Non-pigmented ciliary epithelial cell (primary cell): Measurements from ENCODE around the gene ZFP91.
A peak's percentile ranks its signal among the peaks of the same experiment; 100 is the strongest.
"Not testable (repeated sequence)": the region's sequence is repeated elsewhere in the genome, so short reads cannot be mapped to it uniquely, and the experiment has no call there.

Experiments
- DNase-seq: peaks from one replicate; pipeline ENCODE4 v3.0.0-alpha.2; 2010; ENCODE audit warnings: low read depth

ZFP91 gene

GRCh38 chr11:58578635-58579191, at the start of gene ZFP91:
TSS of gene ZFP91 (plus strand) at chr11:58579063. CDS start at chr11:58579282, 219 bp downstream.
- peak; percentile 91 for DNase-seq

GRCh38 chr11:58530236-58530635, 48.6 kb upstream of the ZFP91 start:
- DNase-seq = no peak

- DNase-seq = no peak
These were observed 47.0 kb upstream of the ZFP91 start for GRCh38 chr11:58531865-58532341.

DNA sequence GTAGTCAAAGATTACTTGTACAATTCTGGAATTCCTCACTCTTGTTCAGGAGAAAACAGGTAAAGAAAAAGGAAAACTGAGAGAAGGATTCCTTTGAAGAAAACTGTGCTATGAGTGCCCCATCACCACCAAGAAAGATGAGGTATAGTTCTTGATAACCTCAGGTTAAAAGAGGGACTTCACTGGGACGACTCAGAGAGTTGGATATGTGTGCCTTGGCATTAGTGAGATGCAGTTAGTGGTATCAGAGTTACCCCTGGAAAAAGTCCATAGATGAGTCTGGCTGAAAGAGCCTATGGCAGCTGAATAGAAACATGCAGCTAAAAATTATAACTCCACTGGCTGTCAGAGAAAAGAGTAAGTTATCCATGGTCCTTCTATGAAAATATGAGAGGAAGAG, 32.0 kb upstream of the ZFP91 start:
- DNase-seq = no peak

DNA sequence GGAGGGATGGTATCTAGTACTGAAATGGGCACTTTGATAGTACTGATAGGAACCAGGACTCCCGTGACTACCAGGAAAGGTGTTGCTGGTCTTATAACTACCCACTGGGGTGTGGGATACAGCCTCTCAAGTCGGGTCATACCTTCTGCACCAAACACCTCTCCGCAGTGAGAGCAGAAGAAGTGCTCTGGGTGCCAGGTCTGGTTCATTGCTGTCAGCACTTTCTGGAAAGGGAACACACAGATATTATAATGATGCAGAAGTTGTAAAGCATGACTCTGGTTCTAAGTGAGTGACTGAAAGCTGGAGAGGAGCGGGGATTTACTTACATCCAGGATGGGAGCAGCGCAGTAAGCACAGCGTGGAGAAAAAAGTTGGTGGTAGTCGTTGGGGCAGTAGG, 29.2 kb upstream of the ZFP91 start:
- DNase-seq = no peak

GRCh38 chr11:58560842-58561241, 18.0 kb upstream of the ZFP91 start:
- no peak for DNase-seq

- no peak for DNase-seq
These were observed 17.3 kb upstream of the ZFP91 start for GRCh38 chr11:58561394-58562098.

DNA sequence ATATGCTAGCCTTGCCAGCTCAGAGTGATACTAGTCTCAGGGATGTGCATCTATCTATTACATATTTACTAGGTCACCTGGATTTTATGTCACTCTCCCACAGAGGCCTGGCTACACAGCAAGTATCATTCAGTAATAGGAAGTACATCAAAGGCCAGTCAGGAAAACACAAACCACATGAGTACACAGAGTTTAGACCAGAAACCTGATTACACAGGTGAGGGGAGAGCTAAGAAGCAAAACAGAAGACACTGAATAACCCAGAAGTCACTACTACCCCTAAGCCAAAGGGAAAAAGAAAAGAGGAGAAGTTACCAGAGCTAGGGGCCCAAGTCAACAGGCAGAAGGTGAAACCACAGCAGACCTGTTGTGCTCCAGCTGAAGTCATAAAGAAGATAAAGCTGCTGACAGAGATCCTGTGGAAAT, 16.5 kb upstream of the ZFP91 start:
- no peak for DNase-seq

DNA sequence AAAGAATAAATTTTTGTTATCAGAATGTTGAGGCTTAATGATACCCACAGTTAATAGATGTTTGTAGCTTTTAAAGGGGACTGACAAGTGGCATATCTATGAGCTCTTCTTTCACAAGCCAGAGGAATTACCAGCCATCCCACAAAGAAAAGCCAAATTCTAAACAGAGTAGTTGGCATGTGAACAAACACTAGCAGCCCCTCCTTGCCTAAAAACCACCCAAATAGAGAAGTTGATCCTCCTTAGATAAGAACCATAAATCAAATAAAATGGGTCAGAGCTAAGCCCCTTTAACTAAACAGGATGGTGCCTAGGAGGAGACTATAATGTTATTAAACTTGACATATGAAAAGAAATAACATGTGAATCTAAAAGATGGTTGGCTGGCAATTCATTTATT, 14.6 kb upstream of the ZFP91 start:
- DNase-seq = no peak

- DNase-seq = no peak
These were observed 10.9 kb upstream of the ZFP91 start for GRCh38 chr11:58567889-58568512.

- not testable (repeated sequence) for DNase-seq
These were observed 6.0 kb upstream of the ZFP91 start for GRCh38 chr11:58572906-58573305.

DNA sequence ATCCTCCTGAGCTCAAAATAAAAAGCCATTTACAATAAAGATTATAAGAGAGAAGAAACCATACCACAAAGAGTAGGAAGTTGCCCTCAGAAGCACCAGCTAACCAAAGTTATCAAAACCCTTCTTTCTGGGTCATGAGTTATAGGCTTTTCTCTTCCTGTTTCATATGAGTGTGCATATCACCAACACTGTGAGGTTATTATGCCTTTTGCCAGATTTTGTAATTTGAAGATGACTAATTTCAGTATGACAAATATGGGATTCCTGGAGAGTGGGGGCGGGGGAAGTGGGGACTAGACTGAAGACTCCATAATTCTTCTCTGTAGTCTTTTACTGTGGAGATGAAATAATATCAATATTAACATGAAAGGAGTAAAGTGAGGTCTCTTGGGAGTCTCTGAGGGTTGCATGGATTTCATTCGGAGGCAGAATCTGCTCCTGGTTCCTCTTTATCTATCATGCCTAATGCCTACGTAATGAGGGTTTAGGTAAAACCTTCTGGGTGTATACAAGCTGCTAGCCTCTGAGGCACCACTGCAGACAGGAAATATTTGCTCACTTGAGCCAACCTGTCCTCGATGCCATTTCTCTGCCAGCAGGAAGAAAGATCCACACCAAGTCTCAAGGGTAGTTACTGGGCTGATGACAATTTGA, 5.3 kb upstream of the ZFP91 start:
- peak; percentile 64 for DNase-seq

DNA sequence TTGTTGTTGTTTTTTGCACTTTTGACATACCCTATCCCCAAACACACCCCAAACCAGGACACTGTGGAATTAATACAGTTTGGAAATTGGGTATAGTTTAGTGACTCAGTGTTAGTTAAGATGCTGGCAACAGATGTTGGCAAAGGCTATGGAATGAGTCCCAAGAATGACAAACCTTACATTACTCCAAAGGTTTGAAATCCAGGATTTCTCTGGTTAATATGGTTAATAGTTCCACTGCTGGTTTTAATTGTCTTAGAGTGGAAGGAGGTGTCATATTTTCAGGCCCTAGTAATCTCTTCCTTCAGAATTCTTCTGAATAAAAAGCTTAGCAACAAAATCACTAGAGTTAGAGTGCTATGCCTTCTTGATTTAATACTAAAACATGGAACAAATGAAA, 4.0 kb upstream of the ZFP91 start:
- DNase-seq = no peak

- DNase-seq = no peak
These were observed 3.4 kb upstream of the ZFP91 start, which contains the start of gene LPXN for GRCh38 chr11:58575377-58576020. TSS of gene LPXN (minus strand) at chr11:58575856. CDS start at chr11:58575772, 84 bp downstream.

DNA sequence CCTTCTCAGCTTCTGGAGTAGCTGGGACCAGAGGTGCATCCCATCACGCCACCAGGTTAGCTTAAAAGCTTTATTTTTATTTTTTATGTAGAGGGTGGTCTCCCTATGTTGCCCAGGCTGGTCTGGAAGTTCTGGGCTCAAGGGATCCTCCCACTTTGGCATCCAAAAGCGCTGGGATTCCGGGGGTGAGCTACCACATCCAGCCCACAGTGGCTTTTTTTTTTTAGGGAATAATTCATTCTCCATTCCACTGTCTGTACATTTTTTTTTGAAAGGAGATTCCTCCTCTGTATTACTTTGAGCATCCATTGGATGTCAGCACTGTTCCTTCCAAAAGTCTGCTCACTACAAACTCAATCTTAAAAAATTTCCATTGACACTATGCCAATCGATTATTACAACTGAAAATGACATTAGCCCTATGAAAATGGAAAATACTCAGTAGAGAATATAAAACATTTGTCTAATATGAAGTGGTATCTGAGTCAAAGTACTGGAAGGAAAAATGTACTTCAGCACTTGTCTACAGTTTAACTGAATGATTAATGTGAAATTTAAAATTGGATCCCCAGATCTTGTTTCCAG, 1.9 kb upstream of the ZFP91 start:
- DNase-seq = peak; percentile 36

DNA sequence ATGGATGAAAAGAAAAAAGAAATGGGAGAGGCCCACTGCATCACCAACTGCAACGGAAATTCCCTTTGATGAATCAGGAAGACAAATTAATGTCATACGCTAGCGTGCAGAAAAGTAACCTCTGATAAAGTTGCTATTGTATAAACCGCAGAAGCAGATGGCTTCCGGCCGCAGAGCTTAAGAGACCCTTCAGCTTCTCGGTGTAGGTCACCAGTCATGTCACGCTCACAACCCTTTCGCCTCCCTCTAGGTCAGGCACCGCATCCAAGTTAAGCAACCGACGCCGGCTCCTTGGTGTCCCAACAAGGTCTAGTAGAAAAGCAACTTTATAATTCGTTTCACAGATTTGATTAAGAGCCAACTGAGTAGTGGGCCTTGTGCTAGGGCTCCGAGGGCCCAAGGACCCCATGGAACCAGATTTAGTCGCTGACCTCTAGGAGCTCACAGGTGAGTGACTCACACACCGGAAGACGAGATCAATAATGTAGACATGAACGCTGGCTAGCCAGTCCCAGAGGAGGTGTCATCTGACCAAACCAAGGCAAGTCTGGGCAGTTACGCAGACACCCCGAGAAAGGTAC, 1.2 kb upstream of the ZFP91 start:
- DNase-seq = peak; percentile 75

- DNase-seq = peak; percentile 98
These were observed 678 bp upstream of the ZFP91 start for GRCh38 chr11:58578136-58578634.

- DNase-seq = peak; percentile 53
These were observed 598 bp downstream of the ZFP91 start for GRCh38 chr11:58579192-58580129.

GRCh38 chr11:58580311-58580710, 1.4 kb downstream of the ZFP91 start:
- no peak for DNase-seq

DNA sequence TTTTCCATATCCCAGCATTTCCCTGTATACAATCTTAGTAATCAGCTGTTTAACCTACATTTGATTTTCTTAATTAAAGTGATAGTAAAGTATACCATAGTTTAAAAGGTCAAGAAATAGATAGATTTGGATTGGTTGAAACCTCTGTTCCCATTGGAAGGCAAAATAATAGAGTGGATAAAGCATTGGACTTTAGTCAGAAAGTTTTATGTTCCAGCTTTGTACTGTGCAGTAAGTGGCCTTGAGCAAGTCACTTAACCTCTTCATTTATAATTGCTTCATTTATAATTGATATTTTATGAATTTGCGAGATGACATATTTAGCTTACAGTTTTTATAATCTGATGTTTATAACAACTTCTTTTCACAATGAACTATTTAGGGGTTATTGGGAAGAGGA, 3.6 kb downstream of the ZFP91 start:
- no peak for DNase-seq
